Colonic mucosa (tissue), 4 donors: ENCODE results near the gene HEPACAM2. TPM values are rescaled to one million over a fixed set of nuclear protein-coding genes. Genes with fewer than 3 reads are reported as not detected.

ENCODE experiments used
- DNase-seq: peaks from one replicate; pipeline ENCODE4 v3.0.0-alpha.2; 2020
- H3K27ac ChIP-seq: fragments of 200-600 bp; one replicate; pipeline ENCODE4 v1.8.0; 2021
- H3K27me3 ChIP-seq: fragments of 200-600 bp; one replicate; pipeline ENCODE4 v1.8.0; 2021
- H3K36me3 ChIP-seq: fragments of 200-600 bp; one replicate; pipeline ENCODE4 v1.8.0; 2021
- H3K4me1 ChIP-seq: fragments of 200-600 bp; one replicate; pipeline ENCODE4 v1.8.0; 2021; ENCODE audit warnings: mild to moderate bottlenecking
- H3K4me3 ChIP-seq: fragments of 200-600 bp; one replicate; pipeline ENCODE4 v1.8.0; 2021
- H3K9ac ChIP-seq, 2 donors: one replicate each; pipeline ENCODE4 v1.7.0; 2013; ENCODE audit warnings: control low read depth in 2 of 2, low read depth in 2 of 2, low read length in 2 of 2
- H3K9me3 ChIP-seq: fragments of 200-600 bp; one replicate; pipeline ENCODE4 v1.8.0; 2021
- CTCF ChIP-seq: fragments of 200-600 bp; IDR thresholded peaks from one replicate; pipeline ENCODE4 v1.8.0; 2022; ENCODE audit warnings: antibody characterized with exemption, mild to moderate bottlenecking
- intact Hi-C: fragments of 100-400 bp; cut with DNase I; formaldehyde crosslinking; loops from one replicate; pipeline ENCODE4 v1.14.1; 2022
- total RNA-seq, 2 donors: library from RNA; stranded (reverse); fragmentation: NEBNext Ultra II Directional in 1 of 2; extraction: Animal tissue kit (Norgen Biotek cat#: 25700) in 1 of 2; gene quantifications; one replicate each; pipeline ENCODE4 v1.2.1, GENCODE V29; 2021
- donor health status: healthy.
- donor health status: DM: no; HTN: no; CAD: no.
- donor health status: DM: no; HTN: no; CAD: no.

Gene HEPACAM2
- total RNA-seq = 10 to 100 TPM; 45.9 to 81.5 TPM

- Histone ChIP-seq H3K27me3 (no peaks in the 10 kb centered on the region), H3K4me1 (no peaks in the 10 kb centered on the region), H3K9me3 (no peaks in the 10 kb centered on the region), H3K27ac (peak within 1 kb of the TSS; percentile 12), H3K4me3 (no peak within 1 kb of the TSS), H3K36me3 (no peaks in the 10 kb centered on the region), H3K9ac (no peak within 1 kb of the TSS)
- no peak for DNase-seq
- no peak for TF ChIP-seq CTCF
- intact Hi-C loops = loop anchor here (5.0 to 10.0 kb wide), 2 partner anchors 49 to 132 kb away; no protein-coding TSS in a partner anchor
Measured at GRCh38 chr7:93226310-93226709, at the start of gene HEPACAM2. Gene HEPACAM2 (minus strand): TSS chr7:93226469.

- no peaks in the 10 kb centered on the region for H3K4me1 ChIP-seq
- no peak overlapping the region for H3K4me3 ChIP-seq
- H3K36me3 ChIP-seq = no peaks in the 10 kb centered on the region
- DNase-seq = no peak
- H3K27ac ChIP-seq = no peak overlapping the region
- H3K9ac ChIP-seq = no peak overlapping the region
- TF ChIP-seq CTCF = no peak
- no peaks in the 10 kb centered on the region for H3K9me3 ChIP-seq
- no peaks in the 10 kb centered on the region for H3K27me3 ChIP-seq
- intact Hi-C loops = no loop called here
Measured at GRCh38 chr7:93265220-93265619, 39.0 kb upstream of the HEPACAM2 start.

- no peak for DNase-seq
- intact Hi-C loops = no loop called here
- Histone ChIP-seq H3K4me3 (no peak overlapping the region), H3K9me3 (no peaks in the 10 kb centered on the region), H3K36me3 (no peaks in the 10 kb centered on the region), H3K27me3 (no peaks in the 10 kb centered on the region), H3K9ac (no peak overlapping the region), H3K4me1 (no peaks in the 10 kb centered on the region), H3K27ac (no peak overlapping the region)
- no peak for TF ChIP-seq CTCF
Measured at GRCh38 chr7:93262535-93262934, 36.3 kb upstream of the HEPACAM2 start.

GRCh38 chr7:93258661-93259060, 32.4 kb upstream of the HEPACAM2 start:
- no peaks in the 10 kb centered on the region for H3K9me3 ChIP-seq
- H3K4me1 ChIP-seq = no peaks in the 10 kb centered on the region
- DNase-seq = no peak
- no peaks in the 10 kb centered on the region for H3K36me3 ChIP-seq
- no peak overlapping the region for H3K9ac ChIP-seq
- no peak overlapping the region for H3K27ac ChIP-seq
- H3K27me3 ChIP-seq = no peaks in the 10 kb centered on the region
- no peak overlapping the region for H3K4me3 ChIP-seq
- no peak for TF ChIP-seq CTCF
- intact Hi-C loops = no loop called here

- Histone ChIP-seq H3K27ac (no peak overlapping the region), H3K9me3 (no peaks in the 10 kb centered on the region), H3K4me3 (no peak overlapping the region), H3K36me3 (no peaks in the 10 kb centered on the region), H3K4me1 (no peaks in the 10 kb centered on the region), H3K9ac (no peak overlapping the region), H3K27me3 (no peaks in the 10 kb centered on the region)
- TF ChIP-seq CTCF = no peak
- no peak for DNase-seq
- intact Hi-C loops = no loop called here
Measured at GRCh38 chr7:93249491-93250148, 23.4 kb upstream of the HEPACAM2 start.
